GM23338 (cell line): ENCODE measurements around the gene TMEM11. TPM values are rescaled to one million over a fixed set of nuclear protein-coding genes. Genes with fewer than 3 reads are reported as not detected.

ENCODE experiments used
- ATAC-seq: fragments of 200-7000 bp; cut with Tn5 transposase; 3 replicates; pipeline ENCODE4 v1.9.1; 2020
- DNase-seq: peaks from one replicate; pipeline ENCODE4 v3.0.0-alpha.2; 2015; ENCODE audit warnings: low spot score
- H2AFZ ChIP-seq: fragments of 200-600 bp; sonication (generic); 2 replicates; pipeline ENCODE4 v1.8.0; 2016; ENCODE audit warnings: antibody characterized with exemption, mild to moderate bottlenecking, moderate library complexity
- H3F3A ChIP-seq: fragments of 200-600 bp; sonication (generic); replicated peaks from 2 replicates; pipeline ENCODE4 v1.8.0; 2017; ENCODE audit warnings: antibody characterized with exemption, mixed run types, low read depth
- H3K27ac ChIP-seq: fragments of 200-600 bp; sonication (generic); 2 replicates; pipeline ENCODE4 v1.6.1; 2016; ENCODE audit warnings: low read depth
- H3K27me3 ChIP-seq: fragments of 200-600 bp; sonication (generic); 2 replicates; pipeline ENCODE4 v1.8.0; 2016; ENCODE audit warnings: mild to moderate bottlenecking, mixed run types, moderate library complexity; ENCODE audit not compliant: insufficient read depth
- H3K36me3 ChIP-seq: fragments of 200-600 bp; sonication (generic); 2 replicates; pipeline ENCODE4 v1.8.0; 2016; ENCODE audit warnings: mild to moderate bottlenecking; ENCODE audit not compliant: insufficient read depth
- H3K4me1 ChIP-seq: fragments of 200-600 bp; sonication (generic); 2 replicates; pipeline ENCODE4 v1.8.0; 2016; ENCODE audit warnings: mild to moderate bottlenecking, moderate library complexity; ENCODE audit not compliant: insufficient read depth
- H3K4me2 ChIP-seq: fragments of 200-600 bp; sonication (generic); 2 replicates; pipeline ENCODE4 v1.7.1; 2017; ENCODE audit warnings: mixed run types
- H3K4me3 ChIP-seq: fragments of 200-600 bp; sonication (generic); 2 replicates; pipeline ENCODE4 v1.6.1; 2016; ENCODE audit warnings: mixed run types
- H3K79me2 ChIP-seq: fragments of 200-600 bp; sonication (generic); replicated peaks from 2 replicates; pipeline ENCODE4 v1.8.0; 2017; ENCODE audit warnings: mild to moderate bottlenecking; ENCODE audit not compliant: insufficient read depth
- H3K9me2 ChIP-seq: fragments of 200-600 bp; sonication (generic); 2 replicates; pipeline ENCODE4 v1.8.0; 2017; ENCODE audit not compliant: insufficient read depth
- H4K20me1 ChIP-seq: fragments of 200-600 bp; sonication (generic); replicated peaks from 2 replicates; pipeline ENCODE4 v1.8.0; 2017; ENCODE audit warnings: mild to moderate bottlenecking; ENCODE audit not compliant: insufficient read depth
- H3K27ac Mint-ChIP-seq: 2 replicates; pipeline ENCODE4 v1.8.0; 2020; ENCODE audit warnings: inconsistent platforms, mild to moderate bottlenecking, moderate library complexity, mixed read lengths
- H3K27me3 Mint-ChIP-seq: 3 replicates; pipeline ENCODE4 v1.8.0; 2022; ENCODE audit warnings: low read depth, mild to moderate bottlenecking, moderate library complexity, mixed read lengths, inconsistent platforms; ENCODE audit not compliant: insufficient read depth, poor library complexity
- H3K36me3 Mint-ChIP-seq: 3 replicates; pipeline ENCODE4 v1.8.0; 2021; ENCODE audit warnings: low read depth, mild to moderate bottlenecking, inconsistent platforms, moderate library complexity, mixed read lengths
- H3K4me1 Mint-ChIP-seq: 3 replicates; pipeline ENCODE4 v1.8.0; 2020; ENCODE audit warnings: mild to moderate bottlenecking, inconsistent platforms, mixed read lengths
- H3K4me3 Mint-ChIP-seq: 3 replicates; pipeline ENCODE4 v1.8.0; 2021; ENCODE audit warnings: moderate library complexity, mild to moderate bottlenecking, inconsistent platforms, mixed read lengths
- H3K9me3 Mint-ChIP-seq: 3 replicates; pipeline ENCODE4 v1.8.0; 2020; ENCODE audit warnings: moderate library complexity, mild to moderate bottlenecking, inconsistent platforms, mixed read lengths
- CREB1 ChIP-seq: fragments of 250-450 bp; sonication (Bioruptor Pico); IDR thresholded peaks from 2 replicates; pipeline ENCODE4 v1.5.0; 2020; ENCODE audit warnings: low read depth, mild to moderate bottlenecking, moderate library complexity
- CTCF ChIP-seq, 2 experiments: fragments of 200-600 bp in 1 of 2; sonication (generic) in 1 of 2; conservative IDR thresholded peaks; 2 replicates each; pipeline versions ENCODE4 v1.5.1 to v1.6.1; 2016 to 2017; ENCODE audit warnings: antibody characterized with exemption in 2 of 2, low read depth in 2 of 2, mild to moderate bottlenecking in 2 of 2, moderate library complexity in 1 of 2
- ETS1 ChIP-seq: IDR thresholded peaks from 2 replicates; pipeline ENCODE4 v1.6.1; 2016; ENCODE audit warnings: antibody characterized with exemption
- EZH2 ChIP-seq: fragments of 200-600 bp; sonication (generic); IDR thresholded peaks from one replicate; pipeline ENCODE4 v1.8.0; 2017; ENCODE audit warnings: antibody characterized with exemption, mild to moderate bottlenecking, low read depth; ENCODE audit not compliant: unreplicated experiment
- EZH2phosphoT487 ChIP-seq: fragments of 200-600 bp; sonication (generic); IDR thresholded peaks from one replicate; pipeline ENCODE4 v1.8.1; 2018; ENCODE audit warnings: antibody characterized with exemption; ENCODE audit not compliant: unreplicated experiment
- JUNB ChIP-seq: IDR thresholded peaks from one replicate; pipeline ENCODE4 v1.6.1; 2016; ENCODE audit warnings: antibody characterized with exemption; ENCODE audit not compliant: unreplicated experiment
- NANOG ChIP-seq: IDR thresholded peaks from 2 replicates; pipeline ENCODE4 v1.6.1; 2016; ENCODE audit warnings: antibody characterized with exemption, borderline replicate concordance
- POLR2AphosphoS5 ChIP-seq: IDR thresholded peaks from 2 replicates; pipeline ENCODE4 v1.6.1; 2016; ENCODE audit warnings: antibody characterized with exemption, low read depth
- REST ChIP-seq: IDR thresholded peaks from one replicate; pipeline ENCODE4 v1.6.1; 2018; ENCODE audit warnings: antibody characterized with exemption; ENCODE audit not compliant: unreplicated experiment
- STAT1 ChIP-seq: IDR thresholded peaks from one replicate; pipeline ENCODE4 v1.6.1; 2016; ENCODE audit warnings: antibody characterized with exemption; ENCODE audit not compliant: unreplicated experiment
- ZNF114 ChIP-seq: fragments of 250-450 bp; sonication (Bioruptor Pico); IDR thresholded peaks from 2 replicates; pipeline ENCODE4 v1.5.0; 2020; ENCODE audit warnings: mild to moderate bottlenecking, moderate library complexity
- ZNF331 ChIP-seq: fragments of 250-450 bp; sonication (Bioruptor Pico); IDR thresholded peaks from 2 replicates; pipeline ENCODE4 v1.5.0; 2020; ENCODE audit warnings: low read depth, mild to moderate bottlenecking, moderate library complexity
- ZNF462 ChIP-seq: fragments of 250-450 bp; sonication (Bioruptor Pico); IDR thresholded peaks from 2 replicates; pipeline ENCODE4 v1.5.0; 2020; ENCODE audit warnings: mild to moderate bottlenecking, moderate library complexity
- polyA plus RNA-seq: library from polyadenylated mRNA; unstranded; fragments of >200 nt; fragmentation: Nextera tagmentation; extraction: Ambion mirVana; gene quantifications from 2 replicates; pipeline ENCODE4 v1.2.1, GENCODE V29; 2016
- total RNA-seq: library from RNA; depleted of rRNA; stranded (reverse); fragments of >200 nt; shearing (Covaris generic); gene quantifications from 2 replicates; pipeline ENCODE4 v1.2.3, GENCODE V29; 2014

The TMEM11 gene
- total and polyA plus RNA-seq, 2 experiments from 2014 or later: 38.5 to 90.2 TPM

- H3K27ac ChIP-seq: no peak overlapping the region
- H3K4me1 ChIP-seq: no peaks in the 10 kb centered on the region
- Mint-ChIP-seq H3K4me1 (peaks cover 10% of the 10 kb centered on the region), H3K9me3 (no peaks in the 10 kb centered on the region; the same call in 2 of the 3 replicates), H3K36me3 (no peaks in the 10 kb centered on the region), H3K27me3 (peaks cover 5% of the 10 kb centered on the region), H3K4me3 (no peak overlapping the region), H3K27ac (no peak overlapping the region)
- no peak for DNase-seq
- no peaks in the 10 kb centered on the region for H3K9me2 ChIP-seq
- no peak overlapping the region for H3K4me2 ChIP-seq
- no peaks in the 10 kb centered on the region for H3K36me3 ChIP-seq
- H3K79me2 ChIP-seq: no peaks in the 10 kb centered on the region
- H3K27me3 ChIP-seq: no peaks in the 10 kb centered on the region
- no peaks in the 10 kb centered on the region; the same call in 1 of the 2 replicates for H4K20me1 ChIP-seq
- ATAC-seq: peak; percentile 11; the same call in 1 of the 3 replicates
- H3F3A ChIP-seq: no peaks in the 10 kb centered on the region
- no peak for TF ChIP-seq POLR2AphosphoS5
- TF ChIP-seq EZH2: no peak
- no peak for TF ChIP-seq JUNB
- TF ChIP-seq ETS1: no peak
- no peak for TF ChIP-seq EZH2phosphoT487
- TF ChIP-seq CTCF (conservative IDR thresholded peaks at IDR 0.05; ENCODE audit: low read depth in 2 of 2): no peak
- no peak for TF ChIP-seq NANOG
- TF ChIP-seq ZNF114 (CRISPR knock-in tag): no peak
- no peak for TF ChIP-seq CREB1 (CRISPR knock-in tag)
- no peak for TF ChIP-seq ZNF331 (CRISPR knock-in tag)
- no peak for TF ChIP-seq ZNF462
- no peak for TF ChIP-seq REST
- TF ChIP-seq STAT1: no peak
- no peak overlapping the region for H2AFZ ChIP-seq
- no peak overlapping the region for H3K4me3 ChIP-seq
These were observed 31.7 kb upstream of the TMEM11 start for GRCh38 chr17:21245639-21246084.
